Measurements from ENCODE around the gene KASH5. TPM values are rescaled to one million over a fixed set of nuclear protein-coding genes. Genes with fewer than 3 reads are reported as not detected.

KASH5 gene
- total and polyA plus RNA-seq, 2 of the 8 experiments (the other 6 are each of a cell fraction or from before 2014, with no cell fraction given), result 0.05 to 0.19 TPM

DNA sequence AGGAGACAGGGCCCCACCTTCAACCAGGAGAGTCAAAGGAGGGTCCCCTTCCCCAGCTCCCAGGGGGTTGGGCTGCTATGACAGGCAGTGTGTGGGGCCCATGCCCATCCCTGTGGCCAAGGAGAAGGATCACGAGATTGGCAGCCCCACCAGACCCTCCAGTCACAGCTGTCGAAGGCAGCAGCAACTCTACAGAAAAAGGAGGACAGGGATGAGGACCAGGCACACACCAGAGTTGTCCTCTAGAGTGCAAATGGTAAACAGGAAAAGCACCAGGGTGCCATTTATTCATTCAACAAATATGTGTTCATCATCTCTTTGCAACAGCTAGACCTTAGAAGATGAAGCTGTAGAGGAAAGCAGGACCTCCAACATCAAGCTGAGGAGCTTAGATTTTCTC is 31.1 kb downstream of the KASH5 start:
- Histone ChIP-seq H4K5ac (ENCODE audit: insufficient read length, low read depth, low read length) (no peak overlapping the region), H3K18ac (ENCODE audit: extremely low read depth, low read length) (no peak overlapping the region), H3K4me2 (ENCODE audit: insufficient read depth in 1 of 2, low read depth in 2 of 2, low read length in 2 of 2) (no peak overlapping the region), H4K8ac (ENCODE audit: extremely low read depth, insufficient read depth, low read length) (no peak overlapping the region), H3K23ac (ENCODE audit: insufficient read length) (no peak overlapping the region), H3K4ac (replicated peaks; ENCODE audit: insufficient read length, low read depth, low read length) (no peak overlapping the region), H2BK12ac (ENCODE audit: low read depth, low read length) (no peak overlapping the region), H3K56ac (replicated peaks; ENCODE audit: insufficient read length, low read depth, low read length) (no peak overlapping the region), H4K91ac (replicated peaks; ENCODE audit: insufficient read length, low read length) (no peak overlapping the region), H2BK120ac (replicated peaks; ENCODE audit: low read depth, low read length) (no peak overlapping the region), H2BK20ac (ENCODE audit: low read length) (no peak overlapping the region), H3K4me3 (ENCODE audit: extremely low read depth in 1 of 4, insufficient read depth in 2 of 4, low read depth in 3 of 4, low read length in 4 of 4) (no peak overlapping the region), H4K20me1 (replicated peaks in 1 of 2; ENCODE audit: control insufficient read depth in 1 of 2, insufficient read depth in 2 of 2, low read length in 2 of 2) (no peaks in the 10 kb centered on the region), H2AK5ac (ENCODE audit: low read depth, low read length) (no peak overlapping the region), H2AFZ (ENCODE audit: low read length) (no peak overlapping the region), H3K79me2 (ENCODE audit: control insufficient read depth in 1 of 2, insufficient read depth in 2 of 2, low read length in 2 of 2) (no peaks in the 10 kb centered on the region), H3K27me3 (replicated peaks in 1 of 4; ENCODE audit: control insufficient read depth in 3 of 4, extremely low read depth in 1 of 4, insufficient read depth in 3 of 4, low read length in 3 of 4) (peaks cover 22 to 31% (median 30%) of the 10 kb centered on the region in 4 experiments), H3K23me2 (ENCODE audit: low read depth, low read length) (peaks cover 5% of the 10 kb centered on the region; the same call in 1 of the 2 replicates), H3K27ac (ENCODE audit: low read depth, low read length) (no peak overlapping the region), H3K36me3 (ENCODE audit: control insufficient read depth in 2 of 4, insufficient read depth in 4 of 4, low read length in 3 of 4) (no peaks in the 10 kb centered on the region), H3K4me1 (replicated peaks in 1 of 4; ENCODE audit: control insufficient read depth in 3 of 4, insufficient read depth in 4 of 4, low read length in 3 of 4) (peaks cover 4 to 29% (median 20%) of the 10 kb centered on the region in 4 experiments; a peak in 6 of 7 replicates), H2BK15ac (ENCODE audit: low read length) (no peak overlapping the region), H3K14ac (ENCODE audit: insufficient read length) (no peak overlapping the region), H2BK5ac (ENCODE audit: low read depth, low read length) (no peak overlapping the region), H3K9me3 (ENCODE audit: insufficient read depth in 2 of 2, low read depth in 1 of 2, low read length in 1 of 2) (no peaks in the 10 kb centered on the region), H3K9ac (replicated peaks in 1 of 4; ENCODE audit: extremely low read depth in 1 of 4, low read depth in 3 of 4, low read length in 3 of 4) (no peak overlapping the region; a peak in 1 of 7 replicates), H3K79me1 (ENCODE audit: low read depth, low read length) (no peaks in the 10 kb centered on the region)
- DNase-seq (ENCODE audit: low read depth in 1 of 2, low spot score in 2 of 2) (no peak), FAIRE-seq (no peak)
- POLR2A ChIA-PET (ENCODE audit: partially characterized antibody), result interaction anchor here (1.0 to 5.0 kb wide), 3 partner anchors 9 to 76 kb away, joined by 3 to 38 read pairs (median 3); no protein-coding TSS in a partner anchor
- TF ChIP-seq KDM1A (IDR thresholded peaks at IDR 0.05; ENCODE audit: borderline replicate concordance, low read length), result no peak
- TF ChIP-seq, protein P1, sequence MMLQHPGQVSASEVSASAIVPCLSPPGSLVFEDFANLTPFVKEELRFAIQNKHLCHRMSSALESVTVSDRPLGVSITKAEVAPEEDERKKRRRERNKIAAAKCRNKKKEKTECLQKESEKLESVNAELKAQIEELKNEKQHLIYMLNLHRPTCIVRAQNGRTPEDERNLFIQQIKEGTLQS (IDR thresholded peaks at IDR 0.05; ENCODE audit: insufficient read depth, low read depth, low read length), result no peak
- TF ChIP-seq TBP (IDR thresholded peaks at IDR 0.05; ENCODE audit: low read depth, low read length), result no peak
- TF ChIP-seq TCF12 (IDR thresholded peaks at IDR 0.05; ENCODE audit: low read depth, low read length), result no peak
- TF ChIP-seq RNF2 (IDR thresholded peaks at IDR 0.05; ENCODE audit: borderline replicate concordance, low read depth, low read length, missing control alignments, poor library complexity, severe bottlenecking), result no peak
- no peak for TF ChIP-seq POLR2AphosphoS5 (IDR thresholded peaks at IDR 0.05; ENCODE audit: low read depth, low read length)
- no peak for TF ChIP-seq SUZ12 (IDR thresholded peaks at IDR 0.05; ENCODE audit: low read length)
- TF ChIP-seq JUND (IDR thresholded peaks at IDR 0.05; ENCODE audit: low read length), result no peak
- TF ChIP-seq POU5F1 (IDR thresholded peaks at IDR 0.05; ENCODE audit: low read depth, low read length), result no peak
- 88% methylated on average over 1 of the region's 2 CpGs; no CpG with 5 or more reads in 1 of the 2 experiments for WGBS, 2 experiments (ENCODE audit: extremely low coverage in 1 of 2, insufficient coverage in 1 of 2, insufficient read length in 1 of 2, insufficient replicate concordance in 2 of 2, low coverage in 1 of 2, low lambda C conversion rate in 2 of 2, missing lambda C conversion rate in 1 of 2)
- CTCF ChIA-PET (ENCODE audit: partially characterized antibody), result interaction anchor here (1.0 to 14.7 kb wide), 12 partner anchors 10 to 313 kb away, joined by 3 to 291 read pairs (median 4); no protein-coding TSS in a partner anchor
